Right ventricle myocardium superior (tissue), 1 donor: Measurements from ENCODE around the gene VSIG4. TPM values are rescaled to one million over a fixed set of nuclear protein-coding genes. Genes with fewer than 3 reads are reported as not detected.
"Not testable (repeated sequence)": the region's sequence is repeated elsewhere in the genome, so short reads cannot be mapped to it uniquely, and the experiment has no call there.

ENCODE experiments used
- ATAC-seq: fragments of 200-7000 bp; cut with Tn5 transposase; one replicate; pipeline ENCODE4 v1.9.1; 2020; ENCODE audit warnings: mild to moderate bottlenecking; ENCODE audit not compliant: poor library complexity
- DNase-seq: peaks from one replicate; pipeline ENCODE4 v3.0.0-alpha.2; 2020
- intact Hi-C: fragments of 100-400 bp; cut with DNase I; formaldehyde crosslinking; loops from one replicate; pipeline ENCODE4 v1.11.2; 2022
- total RNA-seq: library from RNA; stranded (reverse); fragmentation: NEBNext Ultra II Directional; extraction: Animal tissue kit (Norgen Biotek cat#: 25700); gene quantifications from one replicate; pipeline ENCODE4 v1.2.1, GENCODE V29; 2021
- donor health status: DM: no; HTN: yes; CAD: no; lungs with severe emphysema.

VSIG4 gene
- total RNA-seq, 1 donor from 2014 or later: 56.6 TPM

DNA sequence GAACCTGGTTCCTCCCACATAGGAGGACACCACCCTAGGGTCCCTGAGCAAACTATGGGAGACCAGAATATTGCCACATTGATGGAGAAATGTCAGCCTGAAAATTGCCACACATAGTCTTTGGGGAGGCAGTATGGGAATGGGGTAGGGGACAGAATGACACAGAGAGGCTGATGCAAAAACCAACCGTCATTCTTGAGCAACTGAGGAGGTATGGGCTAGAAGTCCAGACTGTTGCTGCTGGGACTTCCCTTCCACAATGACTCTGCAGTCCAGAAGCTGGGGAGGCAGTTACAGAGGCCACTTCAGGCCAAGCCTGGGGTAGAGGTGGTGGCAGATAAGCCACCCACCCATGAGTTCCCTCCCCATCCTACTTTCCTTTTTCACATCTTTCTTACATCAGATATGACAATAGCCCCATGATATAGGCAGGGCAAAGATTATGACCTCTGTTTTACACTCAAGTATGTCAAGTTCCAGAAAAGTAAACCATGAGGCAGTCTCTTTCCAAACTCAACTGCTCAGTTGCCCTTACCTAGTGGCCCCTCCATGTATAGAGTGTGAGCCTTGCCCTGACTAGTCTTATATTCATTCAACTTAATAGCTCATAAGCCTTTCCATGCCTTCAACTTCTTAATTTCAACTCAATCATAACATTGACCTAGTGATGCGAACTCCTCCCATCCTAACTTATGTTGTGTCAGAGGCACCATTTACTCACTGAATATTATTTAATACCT, 41.7 kb downstream of the VSIG4 start:
- DNase-seq (no peak), ATAC-seq (no peak)
- intact Hi-C loops: no loop called here

DNA sequence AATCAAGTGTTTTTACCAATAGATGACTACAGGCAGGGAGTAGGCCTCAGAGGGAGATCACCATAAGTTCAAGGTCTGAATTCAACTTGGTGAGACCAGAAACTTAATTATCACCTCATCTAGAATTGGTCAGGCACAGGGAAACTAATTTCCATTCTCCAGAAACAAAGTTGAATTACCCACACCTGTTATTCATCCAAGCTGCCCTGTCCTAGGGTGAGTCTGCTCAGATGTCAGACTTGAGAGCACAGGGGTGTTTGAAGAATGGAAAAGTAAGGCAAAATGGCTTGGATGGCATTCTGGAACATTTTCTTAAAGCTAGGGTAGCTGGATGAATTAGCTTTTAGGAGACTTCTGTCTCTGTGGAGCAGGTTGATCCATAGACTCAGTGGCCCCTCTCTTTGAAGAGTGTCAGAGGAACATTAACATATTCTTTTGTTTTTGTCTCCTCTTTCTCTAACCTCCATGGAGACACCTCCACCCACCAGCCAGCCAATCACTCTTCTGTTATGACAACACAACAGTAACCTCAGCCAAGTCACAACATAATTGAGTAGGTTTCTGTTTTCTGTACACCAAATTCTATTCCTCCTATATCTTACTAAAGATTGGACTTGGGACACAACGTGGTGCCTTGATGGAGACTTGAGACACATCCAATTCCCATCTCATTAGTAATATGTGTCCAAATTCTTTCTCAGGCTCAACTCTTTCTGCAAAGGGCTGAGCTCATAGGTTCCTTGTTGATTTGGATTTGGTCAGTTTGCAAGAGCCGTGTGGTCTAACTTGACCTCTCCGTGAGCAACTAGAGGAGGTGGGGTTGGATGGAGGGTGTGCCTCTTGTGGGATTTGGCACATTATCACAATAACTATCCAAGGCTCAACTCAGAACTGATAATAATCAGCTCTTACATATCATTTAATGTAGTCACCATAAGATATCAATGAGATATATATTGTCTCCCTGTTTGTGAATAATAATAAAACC, 45.1 kb downstream of the VSIG4 start:
- intact Hi-C loops: no loop called here
- ATAC-seq (no peak), DNase-seq (no peak)

DNA sequence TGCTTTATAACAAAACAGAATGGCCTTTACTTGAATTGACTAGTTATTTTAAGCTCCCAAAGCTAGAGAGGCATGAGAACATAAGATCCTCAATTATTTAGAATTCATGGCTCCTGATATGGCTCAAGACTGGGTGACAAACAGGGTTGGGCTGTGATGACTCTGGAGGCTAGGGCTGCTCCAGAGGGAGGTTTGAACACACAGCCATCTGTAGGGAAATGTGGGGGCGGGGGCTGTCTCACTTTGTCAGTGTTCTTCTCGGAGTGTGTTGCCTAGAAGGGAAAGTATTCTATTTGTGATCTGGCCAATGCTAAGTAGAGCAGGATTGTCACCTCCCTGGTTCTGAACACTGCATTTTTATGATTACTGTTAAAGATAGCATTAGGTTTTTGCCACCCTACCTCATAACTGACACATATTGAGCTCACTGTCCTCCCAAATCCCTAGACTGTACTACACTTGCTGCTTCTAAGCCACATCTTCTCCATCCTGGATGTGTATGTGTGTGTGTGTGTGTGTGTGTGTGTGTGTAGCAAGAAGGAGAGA, 45.9 kb downstream of the VSIG4 start:
- intact Hi-C loops: no loop called here
- no peak for DNase-seq
- ATAC-seq: no peak

DNA sequence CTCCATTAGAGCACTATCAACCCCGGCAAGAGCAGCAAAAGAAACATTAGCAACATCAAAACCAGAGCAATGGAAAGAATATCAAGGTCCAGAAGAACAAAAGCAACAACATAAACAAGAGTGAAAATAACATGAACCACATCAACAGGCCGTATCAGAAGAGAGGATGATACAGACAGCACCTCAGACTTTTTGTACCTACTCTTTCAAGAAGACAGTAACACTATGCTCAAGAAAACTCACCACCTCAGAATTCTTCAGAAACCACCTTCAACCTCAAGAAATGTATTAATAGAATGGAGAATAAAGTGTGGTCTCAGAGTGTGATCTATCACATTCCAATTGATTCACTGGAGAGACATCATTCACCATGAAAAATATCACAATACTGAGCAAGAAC, 46.5 kb downstream of the VSIG4 start:
- DNase-seq (no peak), ATAC-seq (no peak)
- intact Hi-C loops: no loop called here

DNA sequence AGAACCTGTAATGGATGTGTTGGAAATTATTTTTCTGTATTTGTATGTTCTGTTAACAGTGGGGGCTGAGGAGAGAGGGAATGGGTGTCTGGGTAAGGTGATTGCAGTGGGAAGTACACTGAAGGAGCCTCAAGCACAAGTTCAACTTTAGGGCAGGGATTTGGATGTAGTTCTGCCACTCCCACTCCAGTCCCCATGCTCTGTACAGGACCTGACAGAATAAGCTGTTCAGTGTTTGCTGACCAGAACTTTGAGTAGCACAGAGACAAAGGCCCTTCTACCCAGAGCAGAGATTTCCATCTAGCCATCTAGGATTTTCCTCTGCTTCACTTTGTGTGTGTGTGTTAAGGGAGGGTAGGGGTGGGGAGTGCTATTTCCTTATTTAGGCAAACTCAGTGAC, 49.2 kb downstream of the VSIG4 start:
- intact Hi-C loops: no loop called here
- no peak for DNase-seq

DNA sequence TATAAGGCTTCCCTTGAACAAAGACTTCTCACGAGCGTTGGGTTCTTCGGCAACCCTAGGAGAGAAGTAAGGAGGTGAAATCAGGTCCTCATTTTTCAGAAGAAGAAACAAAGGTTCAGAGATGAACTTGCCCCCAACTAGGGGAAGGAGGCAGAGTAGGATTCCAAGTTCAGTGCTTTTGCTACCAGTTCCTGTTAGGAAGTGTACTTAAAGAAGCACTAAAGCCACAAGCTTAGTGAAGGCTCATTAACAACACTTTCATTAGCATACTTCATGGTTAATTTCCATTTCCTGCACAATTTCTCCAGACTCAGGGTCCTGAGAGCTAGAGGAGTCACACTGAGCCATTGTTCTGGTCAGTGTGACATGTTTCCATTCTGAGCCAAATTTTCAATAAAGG, 52.1 kb downstream of the VSIG4 start:
- intact Hi-C loops: loop anchor here (5.0 kb wide), 1 partner anchor 406 kb away; no protein-coding TSS in a partner anchor
- ATAC-seq (no peak), DNase-seq (no peak)

More for the DNA sequence above, 49.2 kb downstream of the VSIG4 start:
- no peak for ATAC-seq

DNA sequence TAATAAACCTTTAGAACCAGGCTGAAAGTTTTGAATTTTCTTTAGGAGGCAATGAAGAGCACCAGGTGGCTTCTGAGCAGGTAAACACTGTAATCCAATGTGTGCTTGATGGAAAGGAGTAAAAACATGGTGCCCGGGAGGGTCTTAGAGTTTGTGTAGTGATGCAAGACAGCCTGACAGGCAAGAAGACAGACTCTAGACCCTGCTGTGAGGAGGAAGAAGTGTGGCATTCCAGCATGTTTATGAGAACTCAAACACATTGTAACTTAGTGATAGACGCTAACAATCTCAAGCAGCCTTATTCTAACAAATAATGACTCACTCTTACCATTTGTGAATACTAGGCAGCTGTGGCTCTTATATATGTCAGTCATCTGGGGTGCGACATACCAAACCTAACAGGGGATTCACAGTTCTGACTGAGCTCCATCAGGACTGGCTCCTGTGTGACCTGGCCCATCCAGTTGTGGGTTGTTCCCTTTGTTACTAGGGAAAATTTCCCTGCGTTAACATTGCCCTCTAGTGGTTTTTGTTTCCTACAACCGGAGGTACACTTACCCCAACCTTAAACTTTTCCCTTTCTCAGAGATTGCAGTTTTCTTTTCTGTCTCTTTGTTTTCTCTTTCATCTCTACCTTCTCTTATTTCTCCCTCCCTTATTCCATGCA, 53.8 kb downstream of the VSIG4 start:
- ATAC-seq (peak; percentile 81), DNase-seq (no peak)
- intact Hi-C loops: loop anchor here (5.0 kb wide), 1 partner anchor 404 kb away; no protein-coding TSS in a partner anchor

DNA sequence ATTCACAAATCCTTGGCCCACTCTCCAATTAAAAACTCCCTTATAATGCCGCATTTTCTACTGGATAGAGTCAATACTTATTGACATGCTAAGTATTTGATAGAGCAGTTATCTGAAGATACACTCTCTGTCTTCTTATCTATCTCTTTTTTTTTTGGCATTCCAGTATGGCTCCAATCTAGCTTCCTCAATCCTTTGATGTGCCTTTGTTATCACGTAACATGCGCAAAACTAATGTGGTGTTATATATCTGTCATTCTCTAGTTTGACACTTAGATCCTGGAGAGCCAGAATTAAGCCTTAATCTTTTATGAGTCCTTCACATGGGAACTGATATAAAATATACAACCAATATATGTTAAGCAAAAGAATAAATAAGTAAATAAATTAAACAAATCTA, 54.7 kb downstream of the VSIG4 start:
- DNase-seq: no peak
- ATAC-seq: no peak
- intact Hi-C loops: loop anchor here (5.0 kb wide), 1 partner anchor 403 kb away; no protein-coding TSS in a partner anchor

DNA sequence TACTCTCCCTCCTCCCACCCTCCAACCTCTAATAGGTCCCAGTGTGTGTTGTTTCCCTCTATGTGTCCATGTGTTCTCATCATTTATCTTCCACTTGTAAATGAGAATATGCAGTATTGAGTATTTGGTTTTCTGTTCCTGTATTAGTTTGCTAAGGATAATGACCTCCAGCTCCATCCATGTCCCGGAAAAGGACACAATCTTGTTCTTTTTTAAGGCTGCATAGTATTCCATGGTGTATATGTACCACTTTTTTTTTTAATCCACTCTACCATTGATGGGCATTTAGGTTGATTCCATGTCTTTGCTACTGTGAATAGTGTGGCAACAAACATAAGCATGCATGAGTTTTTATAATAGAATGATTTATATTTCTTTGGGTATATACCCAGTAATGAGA, 62.7 kb downstream of the VSIG4 start:
- intact Hi-C loops, DNase-seq, ATAC-seq: not testable (repeated sequence)

DNA sequence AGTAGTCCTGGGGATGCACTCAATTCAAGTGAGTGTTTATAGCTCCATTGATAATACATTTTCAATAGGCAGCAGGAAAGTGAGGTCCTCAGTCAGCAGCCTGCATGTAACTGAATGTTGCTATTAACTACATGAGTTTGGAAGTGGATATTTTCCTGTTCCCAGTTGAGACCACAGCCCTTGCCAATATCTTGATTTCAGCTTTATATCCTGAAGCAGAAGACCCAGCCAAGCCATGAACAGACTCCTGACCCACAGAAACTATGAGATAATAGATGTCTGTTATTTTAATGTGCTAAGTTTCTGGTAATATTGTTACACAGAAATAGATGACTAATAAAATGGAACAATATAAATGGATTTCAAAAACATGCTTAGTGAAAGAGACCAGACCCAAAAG, 63.7 kb downstream of the VSIG4 start:
- no peak for DNase-seq
- intact Hi-C loops: no loop called here
- no peak for ATAC-seq

DNA sequence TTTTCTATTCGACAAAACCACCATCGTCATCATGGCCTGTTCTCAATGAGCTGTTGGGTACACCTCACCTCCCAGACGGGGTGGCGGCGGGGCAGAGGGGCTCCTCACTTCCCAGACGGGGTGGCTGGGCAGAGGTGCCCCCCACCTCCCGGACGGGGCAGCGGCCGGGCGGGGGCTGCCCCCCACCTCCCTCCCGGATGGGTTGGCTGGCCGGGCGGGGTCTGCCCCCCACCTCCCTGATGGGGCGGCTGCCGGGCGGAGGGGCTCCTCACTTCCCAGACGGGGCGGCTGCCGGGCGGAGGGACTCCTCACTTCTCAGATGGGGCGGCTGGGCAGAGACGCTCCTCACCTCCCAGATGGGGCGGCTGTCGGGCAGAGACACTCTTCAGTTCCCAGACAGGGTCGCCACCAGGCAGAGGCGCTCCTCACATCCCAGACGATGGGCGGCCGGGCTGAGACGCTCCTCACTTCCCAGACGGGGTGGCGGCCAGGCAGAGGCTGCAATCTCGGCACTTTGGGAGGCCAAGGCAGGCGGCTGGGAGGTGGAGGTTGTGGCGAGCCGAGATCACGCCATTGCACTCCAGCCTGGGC, 64.6 kb downstream of the VSIG4 start:
- ATAC-seq, DNase-seq, intact Hi-C loops: not testable (repeated sequence)

Other genes starting within 250 kb of the VSIG4 start
- gene HEPH, start 124.2 kb upstream of the VSIG4 start, total RNA-seq: 8.8 TPM